Measurements from ENCODE around the gene UST.
A peak's percentile ranks its signal among the peaks of the same experiment; 100 is the strongest.
"Not testable (repeated sequence)": the region's sequence is repeated elsewhere in the genome, so short reads cannot be mapped to it uniquely, and the experiment has no call there.

Gene UST

GRCh38 chr6:148736774-148737412 lies 9.9 kb upstream of the UST start:
- no peak for DNase-seq (ENCODE audit: low read depth in 2 of 2)

DNA sequence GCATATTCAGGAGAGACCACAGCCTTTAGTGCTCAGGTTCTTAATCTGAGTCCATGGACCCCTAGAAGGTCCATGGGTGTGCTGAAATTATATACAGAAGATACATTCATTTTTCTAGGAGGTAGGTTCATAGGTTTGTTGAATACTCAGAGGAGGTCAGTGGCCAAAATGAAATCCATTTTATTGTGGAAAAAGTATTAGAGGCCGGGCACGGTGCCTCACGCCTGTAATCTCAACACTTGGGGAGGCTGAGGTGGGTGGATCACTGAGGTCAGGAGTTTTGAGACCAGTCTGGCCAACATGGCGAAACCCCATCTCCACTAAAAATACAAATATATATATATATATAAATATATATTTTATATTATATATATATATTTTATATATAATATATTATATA lies 9.0 kb upstream of the UST start:
- no peak for DNase-seq (ENCODE audit: low read depth in 2 of 2)

GRCh38 chr6:148738946-148739821 lies 7.6 kb upstream of the UST start:
- no peak for DNase-seq (ENCODE audit: low read depth in 2 of 2)

DNA sequence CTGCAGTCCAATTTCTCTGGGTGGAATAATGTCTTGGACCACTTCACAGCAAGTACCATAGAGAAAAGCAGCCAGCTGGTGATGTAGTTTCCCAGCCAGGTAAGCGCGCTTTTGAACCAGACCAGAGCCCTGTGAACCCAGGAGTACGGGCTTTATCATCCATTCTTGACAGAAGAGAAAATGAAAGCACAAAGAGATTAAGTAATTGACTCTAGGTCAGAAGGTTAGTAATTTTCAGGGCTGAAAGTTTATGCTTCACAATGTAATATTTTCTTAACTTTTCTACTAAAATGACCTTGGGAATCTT lies 7.1 kb upstream of the UST start:
- DNase-seq (ENCODE audit: low read depth in 2 of 2), result no peak

- no peak for DNase-seq (ENCODE audit: low read depth in 2 of 2)
Measured at GRCh38 chr6:148743476-148743875, 3.4 kb upstream of the UST start.

- no peak for DNase-seq (ENCODE audit: low read depth in 2 of 2)
Measured at GRCh38 chr6:148745926-148746325, 904 bp upstream of the UST start.

DNA sequence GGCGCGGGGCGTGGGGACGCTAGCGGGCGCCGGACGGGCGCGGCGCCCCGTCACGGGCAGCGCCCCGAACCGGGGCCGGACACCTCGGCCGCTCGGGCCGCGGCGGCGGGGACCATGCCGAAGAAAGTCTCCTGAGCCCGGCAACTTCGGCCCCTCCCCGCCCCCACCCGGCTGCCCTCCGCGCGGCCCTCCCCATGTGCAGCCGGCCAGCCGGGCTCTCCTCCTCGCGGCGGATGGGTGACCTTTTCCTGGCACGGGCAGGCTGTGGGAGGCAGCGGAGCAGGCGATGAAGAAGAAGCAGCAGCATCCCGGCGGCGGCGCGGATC lies 278 bp downstream of the UST start:
- DNase-seq (ENCODE audit: low read depth in 2 of 2), result no peak

- DNase-seq (ENCODE audit: low read depth in 2 of 2), result no peak
Measured at GRCh38 chr6:148747471-148748165, 788 bp downstream of the UST start.

GRCh38 chr6:148749674-148750073 lies 2.8 kb downstream of the UST start:
- DNase-seq (ENCODE audit: low read depth in 2 of 2), result no peak

DNA sequence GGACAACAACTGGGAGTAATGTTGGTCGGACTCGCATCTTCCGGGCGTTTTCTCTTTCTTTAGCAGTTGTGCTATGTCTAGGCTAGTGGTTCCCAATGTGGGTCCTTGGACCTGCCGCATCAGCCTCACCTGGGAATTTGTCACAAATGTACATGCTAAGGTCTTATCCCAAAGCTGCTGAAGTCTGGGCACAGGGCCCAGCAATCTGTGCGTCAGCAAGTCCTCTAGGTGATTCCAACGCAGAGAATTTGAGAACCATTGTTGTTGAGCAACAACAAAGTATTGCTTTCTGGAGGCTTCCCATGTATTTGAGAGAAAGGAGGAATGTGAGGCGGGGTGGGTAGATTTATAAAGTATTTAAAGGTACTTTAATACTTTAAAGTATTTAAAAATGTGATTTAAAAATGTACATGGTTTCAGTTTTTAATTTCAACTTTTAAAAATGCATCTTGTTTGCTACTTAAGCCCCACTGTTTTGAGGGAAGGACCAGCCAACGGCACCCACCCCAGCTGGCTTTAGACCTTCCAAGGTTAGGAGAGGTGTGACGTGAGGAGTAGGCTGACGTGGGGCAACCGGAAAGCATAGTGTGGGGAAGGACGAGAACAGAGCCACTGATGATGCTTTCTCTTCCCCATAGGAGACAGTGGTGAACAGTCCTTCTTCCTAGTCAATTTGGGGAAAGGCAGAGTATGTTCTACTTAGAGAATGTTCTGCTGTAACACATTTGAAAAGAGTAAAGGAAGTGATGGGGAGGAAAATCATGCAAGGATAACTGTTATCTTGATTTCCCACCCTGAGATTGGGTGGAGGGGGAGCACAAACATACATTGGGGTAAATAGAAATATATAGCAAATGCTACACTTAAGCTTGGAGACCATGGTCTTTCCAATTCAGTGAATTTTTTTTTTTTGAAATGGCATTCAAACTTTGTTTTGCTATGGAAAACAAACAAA lies 4.3 kb downstream of the UST start:
- DNase-seq (ENCODE audit: low read depth in 2 of 2), result no peak

DNA sequence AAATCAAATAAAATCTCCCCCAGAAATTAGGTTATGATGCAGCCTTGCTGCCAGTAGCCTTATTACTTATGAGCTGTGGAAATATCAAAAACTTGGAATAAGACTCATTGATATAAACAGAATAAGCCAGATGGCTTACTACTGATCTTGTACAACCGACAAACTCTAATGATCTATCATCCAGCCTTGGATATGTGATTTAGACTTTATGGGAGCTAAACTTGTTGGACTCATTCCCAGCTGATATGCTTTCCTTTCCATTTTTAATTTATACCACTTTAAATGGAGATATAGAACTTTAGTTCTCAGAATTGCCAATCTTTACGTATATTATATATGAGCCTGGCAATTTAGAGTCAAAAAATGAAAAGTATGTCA lies 5.0 kb downstream of the UST start:
- no peak for DNase-seq (ENCODE audit: low read depth in 2 of 2)

DNA sequence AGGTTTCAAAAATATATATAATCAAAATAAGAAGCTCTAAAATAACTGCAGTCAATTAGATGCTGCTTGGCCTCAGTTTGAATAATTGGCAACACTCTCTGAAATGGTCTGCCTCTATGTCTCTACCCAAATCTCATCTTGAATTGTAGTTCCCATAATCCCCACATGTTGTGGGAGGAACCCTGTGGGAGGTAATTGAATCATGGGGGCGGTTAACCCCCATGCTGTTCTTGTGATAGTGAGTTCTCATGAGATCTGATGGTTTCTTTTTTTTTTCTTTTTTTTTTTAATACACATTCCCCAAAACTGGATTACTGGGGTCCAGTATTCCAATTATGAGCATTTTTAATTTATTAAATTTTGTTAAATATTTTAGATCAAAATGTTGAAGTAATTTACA lies 8.5 kb downstream of the UST start:
- DNase-seq (ENCODE audit: low read depth in 2 of 2), result not testable (repeated sequence)

GRCh38 chr6:148757944-148758480 lies 11.2 kb downstream of the UST start:
- no peak for DNase-seq (ENCODE audit: low read depth in 2 of 2)

DNA sequence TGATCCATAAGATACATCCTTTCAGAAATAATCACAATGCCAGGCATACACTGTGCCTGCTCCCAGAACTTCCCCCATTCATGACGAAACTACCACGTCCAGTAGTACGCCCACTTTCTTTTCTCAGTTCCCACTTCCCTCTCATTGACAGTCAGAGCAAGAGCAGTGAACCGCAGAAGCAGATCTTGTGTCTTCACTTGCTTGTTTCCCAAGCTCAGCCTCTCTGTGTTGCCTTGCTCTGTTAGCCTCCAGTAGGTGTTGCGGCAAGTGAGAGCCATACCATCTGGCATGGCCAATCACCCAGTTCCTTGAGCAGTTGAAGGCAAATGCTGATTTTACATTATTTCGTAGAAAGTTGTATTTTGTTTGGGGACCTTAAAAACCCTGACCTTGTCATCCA lies 11.7 kb downstream of the UST start:
- DNase-seq (ENCODE audit: low read depth in 2 of 2), result peak in 1 of 2 donors; percentile 41

DNA sequence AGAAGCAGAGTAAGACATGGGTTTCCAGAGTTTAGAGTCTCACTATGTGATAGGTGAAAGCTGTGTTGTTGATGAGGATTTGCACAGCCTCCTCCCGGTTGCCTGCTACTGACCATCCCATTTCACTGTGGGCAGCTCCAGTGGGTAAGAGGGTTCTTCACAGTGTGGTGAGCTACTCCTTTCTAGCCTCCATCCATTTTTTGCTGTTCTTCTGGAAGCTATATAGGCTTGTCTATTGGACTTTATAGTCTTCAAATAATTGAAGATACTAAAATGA lies 13.4 kb downstream of the UST start:
- DNase-seq (ENCODE audit: low read depth in 2 of 2), result no peak

DNA sequence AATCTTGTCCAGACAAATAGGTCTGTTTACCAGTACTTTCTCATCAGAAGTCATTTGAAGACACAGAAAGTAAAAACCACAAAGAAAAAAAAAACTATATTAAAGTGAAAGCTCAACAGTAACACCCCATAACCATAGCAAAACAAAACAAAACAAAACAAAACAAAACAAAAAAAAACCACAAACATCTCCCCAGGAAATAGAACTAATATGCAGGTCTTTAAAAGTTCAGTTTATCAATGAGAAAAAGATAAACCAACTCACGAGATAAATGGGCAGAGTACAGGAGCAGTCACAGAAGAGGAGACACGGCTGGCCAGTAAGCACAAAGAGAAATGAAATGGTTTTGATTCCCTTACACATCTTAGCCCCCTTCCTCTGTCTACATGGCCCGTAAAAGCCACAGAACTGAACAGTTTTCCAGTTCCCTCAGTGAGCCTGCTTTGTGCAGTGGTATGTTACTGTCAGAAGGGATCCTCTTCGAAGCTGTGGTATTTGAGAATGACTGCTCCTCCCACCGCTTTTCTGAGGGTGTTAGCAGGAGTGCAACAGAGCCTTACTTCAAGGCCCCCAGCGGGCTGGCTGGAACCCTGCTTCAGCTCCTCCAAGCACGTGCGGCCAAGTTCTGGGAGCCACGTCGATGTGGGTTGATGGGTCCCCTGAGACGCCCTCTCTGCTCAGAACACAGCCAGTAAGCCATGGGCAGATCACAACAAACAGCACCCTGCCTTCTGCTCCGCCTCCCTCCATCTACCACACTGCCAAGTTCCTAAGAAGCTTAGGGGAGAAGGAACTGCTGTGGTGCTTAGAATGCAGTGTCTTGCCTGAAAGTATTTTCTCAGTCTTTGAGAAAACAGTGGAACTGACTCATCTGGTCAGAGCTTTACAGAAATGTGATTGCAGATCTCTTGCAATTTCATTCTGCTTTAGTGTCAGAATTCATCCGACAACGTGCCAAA lies 14.0 kb downstream of the UST start:
- DNase-seq (ENCODE audit: low read depth in 2 of 2), result peak in 1 of 2 donors; percentile 48

- DNase-seq (ENCODE audit: low read depth in 2 of 2), result peak in 1 of 2 donors; percentile 28
Measured at GRCh38 chr6:148761527-148762011, 14.7 kb downstream of the UST start.

GRCh38 chr6:148762231-148762630 lies 15.4 kb downstream of the UST start:
- no peak for DNase-seq (ENCODE audit: low read depth in 2 of 2)

DNA sequence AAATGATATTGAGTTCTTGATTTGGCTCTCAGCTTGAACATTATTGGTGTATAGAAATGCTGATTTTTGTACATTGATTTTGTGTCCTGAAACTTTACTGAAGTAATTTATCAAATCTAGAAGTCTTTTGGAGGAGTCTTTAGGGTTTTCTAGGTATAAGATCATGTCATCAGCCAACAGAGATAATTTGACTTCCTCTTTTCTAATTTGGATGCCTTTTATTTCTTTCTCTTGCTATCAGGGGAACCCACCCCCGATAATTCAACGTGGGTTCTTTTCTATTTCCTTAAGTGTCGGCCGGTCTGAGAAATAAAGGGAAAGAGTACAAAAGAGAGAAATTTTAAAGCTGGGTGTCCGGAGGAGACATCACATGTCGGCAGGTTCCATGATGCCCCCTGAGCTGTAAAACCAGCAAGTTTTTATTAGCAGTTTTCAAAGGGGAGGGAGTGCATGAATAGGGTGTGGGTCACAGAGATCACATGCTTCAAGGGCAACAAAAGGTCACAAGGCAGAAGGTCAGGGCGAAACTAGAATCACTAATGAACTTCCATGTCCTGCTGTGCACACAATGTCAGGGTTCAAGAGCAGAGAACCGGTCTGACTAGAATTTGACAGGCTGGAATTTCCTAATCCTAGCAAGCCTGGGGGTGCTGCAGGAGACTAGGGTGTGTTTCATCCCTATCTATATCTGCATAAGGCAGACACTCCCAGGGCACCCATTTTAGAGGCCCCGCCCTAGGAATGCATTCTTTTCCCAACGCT lies 17.6 kb downstream of the UST start:
- DNase-seq (ENCODE audit: low read depth in 2 of 2), result not testable (repeated sequence)

Measured in stimulated activated CD8-positive, alpha-beta memory T cell treated with anti-CD3 and anti-CD28 coated beads, Interleukin-15, amount 100 ng/mL, for 48 hours (primary cell).